Epithelial cell of prostate (primary cell): ENCODE results near the gene FOXN4.

Experiments
- DNase-seq: peaks from one replicate; pipeline ENCODE4 v3.0.0-alpha.2; 2011; ENCODE audit warnings: low read depth, low spot score
- H3K27ac ChIP-seq: fragments of 450-650 bp; 2 replicates; pipeline ENCODE4 v1.5.1; 2017; ENCODE audit warnings: mild to moderate bottlenecking

The FOXN4 gene

GRCh38 chr12:109307051-109307450, 2.0 kb downstream of the FOXN4 start:
- DNase-seq = no peak
- no peak overlapping the region for H3K27ac ChIP-seq

DNA sequence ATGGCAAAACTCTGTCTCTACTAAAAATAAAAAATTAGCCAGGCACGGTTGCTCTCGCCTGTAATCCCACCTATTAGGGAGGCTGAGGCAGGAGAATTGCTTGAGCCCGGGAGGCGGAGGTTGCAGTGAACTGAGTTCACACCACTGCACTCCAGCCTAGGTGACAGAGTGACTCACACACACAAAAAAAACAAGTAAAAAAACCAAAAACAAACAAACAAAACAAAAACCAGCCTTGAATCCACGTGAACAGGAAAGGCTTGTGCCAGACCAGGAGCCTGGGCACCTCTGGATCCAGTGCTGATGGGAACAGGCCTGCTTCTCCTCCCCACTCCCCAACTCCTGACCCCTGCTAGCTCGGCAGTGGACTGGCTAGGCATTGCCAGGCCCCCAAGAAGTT, 3.5 kb downstream of the FOXN4 start:
- no peak overlapping the region for H3K27ac ChIP-seq
- no peak for DNase-seq

GRCh38 chr12:109304485-109304884, 4.6 kb downstream of the FOXN4 start:
- H3K27ac ChIP-seq = no peak overlapping the region
- DNase-seq = no peak

- H3K27ac ChIP-seq = no peak overlapping the region
- no peak for DNase-seq
Observed at GRCh38 chr12:109302770-109303169, 6.3 kb downstream of the FOXN4 start.

DNA sequence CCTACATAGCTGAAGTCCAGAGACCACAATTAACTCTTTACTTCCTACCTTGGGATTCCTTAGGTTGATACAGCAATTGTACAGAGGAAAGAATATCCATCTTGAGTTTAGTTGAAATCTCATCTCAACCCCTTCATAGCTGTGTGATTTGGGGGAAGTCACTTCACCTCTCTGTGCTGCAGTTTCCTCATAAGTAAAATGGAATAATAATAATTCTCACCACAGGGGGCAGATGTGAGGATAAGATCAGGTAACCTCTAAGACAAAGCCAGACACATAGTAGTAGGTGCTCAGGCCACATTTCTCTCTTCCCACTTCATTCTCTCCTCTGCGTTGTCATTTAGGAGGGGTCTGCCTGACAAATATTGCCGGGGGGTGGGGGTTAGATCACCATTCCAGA, 6.7 kb downstream of the FOXN4 start:
- DNase-seq = no peak
- H3K27ac ChIP-seq = no peak overlapping the region

GRCh38 chr12:109301643-109302168, 7.4 kb downstream of the FOXN4 start:
- H3K27ac ChIP-seq = no peak overlapping the region
- no peak for DNase-seq

GRCh38 chr12:109299849-109300248, 9.2 kb downstream of the FOXN4 start:
- H3K27ac ChIP-seq = no peak overlapping the region
- DNase-seq = no peak

- no peak overlapping the region for H3K27ac ChIP-seq
- no peak for DNase-seq
Observed at GRCh38 chr12:109296431-109296830, 12.7 kb downstream of the FOXN4 start.

DNA sequence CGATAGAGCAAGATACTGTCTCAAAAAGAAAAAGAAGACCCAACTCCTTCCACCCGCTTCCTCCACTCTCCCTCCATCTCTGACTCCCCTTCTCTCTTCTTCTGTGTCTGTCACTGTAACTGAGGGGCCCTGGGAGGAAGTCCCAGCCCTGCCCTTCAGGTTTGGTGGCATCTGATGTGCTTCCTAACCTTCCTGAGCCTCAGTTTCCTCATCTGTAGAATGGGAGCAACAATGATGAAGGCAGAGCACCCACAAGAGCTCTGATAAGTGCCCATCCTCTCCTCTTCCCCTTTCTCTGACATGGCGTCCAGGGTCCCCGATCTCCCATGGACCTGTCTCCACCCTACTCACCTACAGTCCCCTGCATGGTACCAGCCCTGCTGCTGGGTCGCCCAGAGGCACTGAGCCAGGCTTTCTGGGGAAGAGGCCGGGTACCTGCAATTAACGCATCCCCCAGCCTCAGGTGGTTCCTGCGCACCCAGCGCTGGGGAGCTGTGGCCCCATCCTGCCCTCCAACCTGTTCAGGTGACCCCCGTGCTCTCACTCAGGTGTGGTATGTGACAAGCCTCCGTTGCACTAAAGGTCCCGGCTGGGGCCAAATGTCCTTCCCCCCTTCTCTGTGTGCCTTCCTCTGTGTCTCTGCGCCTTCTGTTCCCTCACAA, 13.2 kb downstream of the FOXN4 start:
- no peak overlapping the region for H3K27ac ChIP-seq
- no peak for DNase-seq

- DNase-seq = no peak
- H3K27ac ChIP-seq = no peak overlapping the region
Observed at GRCh38 chr12:109294286-109294796, 14.7 kb downstream of the FOXN4 start.

DNA sequence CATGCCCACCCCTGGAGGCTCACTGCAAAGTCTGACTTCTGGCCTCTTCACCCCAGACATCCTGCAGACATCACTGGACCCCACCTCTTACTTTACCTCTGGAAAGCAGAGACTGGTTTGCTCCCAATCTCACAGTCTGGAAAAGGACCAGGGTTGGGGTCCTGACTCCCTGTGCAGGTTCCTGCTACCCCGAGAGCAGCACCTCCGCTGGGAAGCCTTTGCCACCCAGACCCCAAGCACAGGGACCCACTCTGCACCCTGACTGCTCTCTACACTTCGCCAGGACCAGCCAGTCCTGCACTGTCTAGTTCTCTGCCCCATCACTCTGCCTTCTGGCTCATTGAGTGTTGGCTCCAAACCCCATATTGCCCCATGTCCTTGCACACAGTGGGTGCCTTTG, 16.0 kb downstream of the FOXN4 start:
- no peak overlapping the region for H3K27ac ChIP-seq
- DNase-seq = no peak

DNA sequence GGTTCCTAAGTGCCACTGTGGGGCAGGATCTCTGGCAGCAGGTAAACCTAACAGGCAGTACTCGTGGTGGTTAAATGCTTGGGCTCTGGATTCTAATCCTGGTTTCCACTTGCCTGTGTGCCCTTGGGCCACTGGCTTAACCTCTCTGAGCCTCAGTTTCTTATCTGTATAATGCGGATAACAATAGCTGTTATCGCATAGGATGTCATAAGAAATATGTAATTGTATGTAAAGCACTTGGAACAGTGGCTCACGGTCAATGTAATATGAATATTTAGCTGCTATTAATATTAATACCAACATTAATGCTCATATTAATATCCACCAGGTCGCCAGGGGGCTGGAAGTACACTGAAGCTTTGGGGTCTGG, 16.8 kb downstream of the FOXN4 start:
- DNase-seq = no peak
- no peak overlapping the region for H3K27ac ChIP-seq

GRCh38 chr12:109291521-109292341, 17.4 kb downstream of the FOXN4 start:
- no peak for DNase-seq
- H3K27ac ChIP-seq = no peak overlapping the region

- no peak for DNase-seq
- H3K27ac ChIP-seq = no peak overlapping the region
Observed at GRCh38 chr12:109291117-109291516, 18.0 kb downstream of the FOXN4 start.

- no peak for DNase-seq
- H3K27ac ChIP-seq = no peak overlapping the region
Observed at GRCh38 chr12:109290061-109290460, 19.0 kb downstream of the FOXN4 start.

GRCh38 chr12:109289551-109289950, 19.5 kb downstream of the FOXN4 start:
- H3K27ac ChIP-seq = no peak overlapping the region
- DNase-seq = no peak

- DNase-seq = no peak
- H3K27ac ChIP-seq = no peak overlapping the region
Observed at GRCh38 chr12:109289004-109289403, 20.1 kb downstream of the FOXN4 start.

DNA sequence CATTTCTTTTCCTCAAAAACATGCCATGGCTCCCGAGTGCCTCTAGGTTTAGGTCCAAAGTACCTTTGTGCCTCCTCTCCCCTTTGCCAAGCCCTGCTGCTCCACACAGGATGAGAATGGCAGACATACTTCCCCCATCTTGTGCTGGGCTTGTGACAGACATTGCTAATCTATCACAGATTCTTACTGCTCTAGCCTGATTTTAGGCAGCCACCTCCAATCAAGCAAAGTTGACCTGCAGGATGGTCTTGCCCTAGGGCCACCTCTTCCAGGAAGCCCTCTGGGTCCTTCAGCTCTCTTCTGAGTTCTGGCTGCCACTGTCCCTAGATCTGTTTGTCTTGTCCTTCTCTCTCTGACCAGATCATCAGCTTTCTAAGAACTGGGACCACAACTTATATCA, 20.5 kb downstream of the FOXN4 start:
- no peak for DNase-seq
- H3K27ac ChIP-seq = no peak overlapping the region

DNA sequence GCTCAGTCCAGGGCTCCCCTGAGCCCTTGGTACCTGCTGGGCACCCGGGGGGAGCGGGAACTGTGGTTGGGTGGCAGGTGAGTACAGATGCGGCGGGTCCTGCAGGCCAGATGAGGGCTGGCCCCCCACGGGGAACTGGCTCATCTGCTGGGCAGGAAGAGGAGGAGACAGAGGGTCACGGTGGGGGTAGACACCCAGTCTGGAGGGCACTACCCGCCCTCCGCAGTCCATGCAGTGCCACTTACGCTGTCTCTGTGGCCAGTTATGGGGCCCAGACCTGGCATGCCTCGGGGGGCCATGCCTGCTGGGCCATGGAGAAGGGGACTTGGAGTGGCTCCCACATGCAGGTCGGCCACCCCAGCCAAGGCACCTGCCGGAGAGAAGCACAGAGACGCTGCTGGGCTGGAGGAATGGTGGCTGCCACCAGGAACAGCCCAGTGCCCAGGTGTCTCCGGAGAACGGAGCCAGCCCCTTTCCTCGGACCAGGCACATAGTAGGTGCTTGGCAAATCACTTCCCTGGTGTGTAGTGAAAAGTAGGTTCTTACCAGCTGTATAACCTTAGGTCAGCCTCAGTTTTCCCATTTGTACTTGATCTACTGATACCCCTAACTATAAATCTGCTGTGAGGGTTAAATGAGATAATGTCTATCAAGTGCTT, 21.1 kb downstream of the FOXN4 start:
- H3K27ac ChIP-seq = no peak overlapping the region
- DNase-seq = no peak

- H3K27ac ChIP-seq = no peak overlapping the region
- DNase-seq = no peak
Observed at GRCh38 chr12:109287181-109287580, 21.9 kb downstream of the FOXN4 start.

- no peak overlapping the region for H3K27ac ChIP-seq
- DNase-seq = no peak
Observed at GRCh38 chr12:109286652-109287051, 22.4 kb downstream of the FOXN4 start.
